ENCODE results near the gene OTUD6A.

GRCh38 chrX:70046978-70047377 is 15.3 kb upstream of the OTUD6A start:
- TF ChIP-seq POLR2A (IDR thresholded peaks at IDR 0.05; ENCODE audit: low read length): no peak
- no peak for TF ChIP-seq GATA1 (IDR thresholded peaks at IDR 0.05; ENCODE audit: low read depth, low read length)

Data from erythroblast (primary cell).